ENCODE data around the gene PPM1D. TPM values are rescaled to one million over a fixed set of nuclear protein-coding genes. Genes with fewer than 3 reads are reported as not detected.

The PPM1D gene
- polyA plus RNA-seq, 4 donors: 19.3 to 26.1 (median 20.7) TPM

DNA sequence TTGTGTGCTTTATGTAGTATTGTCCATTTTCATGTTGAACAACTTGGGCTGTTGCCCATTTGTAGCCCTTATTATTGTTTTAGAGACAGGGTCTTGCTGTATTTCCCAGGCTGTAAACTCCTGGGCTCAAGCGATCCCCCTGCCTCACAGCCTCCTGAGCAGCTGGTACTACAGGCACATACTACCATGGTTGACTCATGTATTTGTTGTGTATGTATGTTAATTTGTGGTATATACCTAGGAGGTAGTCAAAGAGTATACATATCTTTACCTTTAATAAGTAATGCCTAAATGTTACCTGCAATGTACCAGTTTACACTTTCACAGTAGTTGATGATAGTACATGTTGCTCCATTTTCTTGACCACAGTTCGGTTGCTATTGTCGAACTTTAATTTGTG, 18.1 kb downstream of the PPM1D start:
- DNase-seq (ENCODE audit: low read depth in 4 of 4, low spot score in 3 of 4): no peak

DNA sequence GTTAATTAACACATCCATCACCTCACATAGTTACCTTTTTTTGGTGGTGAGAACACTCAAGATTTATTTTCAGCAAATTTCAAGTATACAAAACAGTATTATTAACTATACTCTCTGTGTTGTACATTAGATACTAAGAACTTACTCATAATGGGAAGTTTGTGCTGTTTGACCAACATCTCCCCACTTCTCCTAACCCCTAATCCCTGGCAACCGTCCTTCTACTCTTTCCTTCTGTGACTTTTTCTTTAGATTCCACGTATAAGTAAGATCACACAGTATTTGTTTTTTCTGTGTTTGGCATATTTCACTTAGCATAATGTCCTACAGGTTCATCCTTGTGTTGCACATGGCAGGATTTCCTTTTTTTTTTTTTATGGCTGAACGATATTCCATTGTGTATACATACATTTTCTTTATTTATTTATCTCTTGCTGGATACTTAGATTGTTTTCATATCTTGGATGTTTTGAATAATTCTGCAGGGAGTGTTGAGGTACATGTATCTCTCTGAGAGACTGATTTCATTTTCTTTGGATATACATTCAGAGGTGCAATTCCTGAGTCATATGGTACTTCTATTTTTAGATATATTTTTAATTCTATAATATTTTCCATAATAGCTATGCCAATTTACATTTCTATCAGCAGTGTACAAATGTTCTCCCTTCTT, 19.0 kb downstream of the PPM1D start:
- DNase-seq (ENCODE audit: low read depth in 4 of 4, low spot score in 3 of 4): no peak

DNA sequence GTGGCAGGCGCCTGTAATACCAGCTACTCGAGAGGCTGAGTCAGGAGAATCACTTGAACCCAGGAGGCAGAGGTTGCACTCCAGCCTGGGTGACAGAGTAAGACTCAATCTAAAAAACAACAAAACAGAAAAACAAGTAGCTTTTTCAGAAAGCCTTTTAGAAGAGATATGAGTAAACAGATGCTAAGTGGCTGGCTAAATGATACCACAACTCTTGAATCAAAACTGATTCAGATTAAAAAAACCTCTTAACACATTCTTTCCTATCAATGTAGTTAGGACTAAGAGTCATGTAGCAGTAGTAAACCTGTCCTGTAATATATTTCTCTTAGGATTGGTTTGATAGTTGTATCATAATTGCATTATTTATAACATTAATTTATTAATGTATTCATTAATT, 23.0 kb downstream of the PPM1D start:
- no peak for DNase-seq (ENCODE audit: low read depth in 4 of 4, low spot score in 3 of 4)

DNA sequence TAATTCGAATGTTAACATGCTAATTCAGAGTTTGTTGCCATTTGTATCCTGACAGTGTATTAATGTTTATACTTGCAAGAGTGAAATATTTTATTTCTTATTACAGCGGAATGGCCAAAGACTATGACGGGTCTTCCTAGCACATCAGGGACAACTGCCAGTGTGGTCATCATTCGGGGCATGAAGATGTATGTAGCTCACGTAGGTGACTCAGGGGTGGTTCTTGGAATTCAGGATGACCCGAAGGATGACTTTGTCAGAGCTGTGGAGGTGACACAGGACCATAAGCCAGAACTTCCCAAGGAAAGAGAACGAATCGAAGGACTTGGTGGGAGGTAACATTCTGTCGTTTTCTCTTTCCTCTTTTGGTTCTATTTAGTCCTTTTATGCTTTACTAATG, 23.4 kb downstream of the PPM1D start:
- no peak for DNase-seq (ENCODE audit: low read depth in 4 of 4, low spot score in 3 of 4)

DNA sequence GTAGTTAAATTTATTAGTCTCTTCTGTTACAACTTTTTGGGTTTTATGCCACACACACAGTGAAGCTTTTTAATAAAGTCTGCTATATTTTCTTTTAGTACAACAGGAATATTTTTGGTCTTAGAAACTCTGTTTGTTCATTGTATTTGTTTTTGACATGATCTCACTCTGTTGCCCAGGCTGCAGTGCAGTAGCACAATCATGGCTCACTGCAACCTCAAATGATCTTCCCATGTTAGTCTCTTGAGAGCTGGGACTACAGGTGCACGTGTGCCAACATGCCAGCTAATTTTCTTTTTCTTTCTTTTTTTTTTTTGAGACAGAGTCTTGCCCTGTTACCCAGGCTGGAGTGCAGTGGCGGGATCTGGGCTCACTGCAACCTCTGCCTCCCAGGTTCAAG, 27.1 kb downstream of the PPM1D start:
- no peak for DNase-seq (ENCODE audit: low read depth in 4 of 4, low spot score in 3 of 4)

DNA sequence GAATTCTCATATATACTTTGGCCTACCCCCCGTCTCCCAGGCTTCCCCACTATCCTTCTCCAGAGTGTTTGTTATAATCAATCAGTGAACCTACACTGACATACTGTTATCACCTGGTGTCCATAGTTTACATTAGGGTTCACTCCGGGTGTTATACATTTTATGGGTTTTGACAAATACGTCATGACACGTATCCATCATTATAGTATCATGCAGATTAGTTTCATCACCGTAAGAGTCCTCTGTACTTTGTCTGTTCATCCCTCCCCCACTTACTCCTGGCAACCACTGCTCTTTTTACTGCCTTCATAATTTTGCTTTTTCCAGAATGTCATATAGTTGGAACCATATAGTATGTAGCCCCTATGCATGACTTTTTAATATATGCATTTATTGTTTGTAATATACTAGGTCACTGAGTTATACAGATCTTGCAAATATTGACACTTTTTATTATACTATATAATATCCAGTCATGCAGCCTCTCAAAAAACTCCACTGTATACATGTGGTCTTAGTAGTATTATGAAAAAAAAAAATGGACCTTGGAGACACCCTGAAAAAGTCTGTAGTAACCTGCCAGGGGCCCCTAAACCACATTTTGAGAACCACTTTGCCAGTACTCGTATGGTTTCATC, 28.4 kb downstream of the PPM1D start:
- no peak for DNase-seq (ENCODE audit: low read depth in 4 of 4, low spot score in 3 of 4)

DNA sequence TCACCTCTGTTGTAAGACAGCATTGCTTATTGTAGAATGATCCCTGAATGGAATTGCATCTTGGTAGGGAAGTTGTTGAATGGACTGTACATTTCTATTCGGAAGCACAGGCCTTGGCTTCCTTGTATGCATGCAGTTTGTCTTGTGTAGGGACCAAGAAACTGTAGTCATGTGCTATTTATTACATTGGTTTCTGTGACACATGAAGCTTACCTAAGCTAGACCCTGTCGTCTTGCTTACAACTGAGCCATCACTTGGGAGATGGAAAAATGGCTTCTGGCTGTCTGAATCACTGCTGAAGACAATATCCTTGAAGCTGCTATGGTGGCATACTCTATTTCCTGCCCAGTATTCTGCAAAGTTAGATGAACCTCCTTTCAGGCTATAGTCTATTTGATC, 29.1 kb downstream of the PPM1D start:
- no peak for DNase-seq (ENCODE audit: low read depth in 4 of 4, low spot score in 3 of 4)

DNA sequence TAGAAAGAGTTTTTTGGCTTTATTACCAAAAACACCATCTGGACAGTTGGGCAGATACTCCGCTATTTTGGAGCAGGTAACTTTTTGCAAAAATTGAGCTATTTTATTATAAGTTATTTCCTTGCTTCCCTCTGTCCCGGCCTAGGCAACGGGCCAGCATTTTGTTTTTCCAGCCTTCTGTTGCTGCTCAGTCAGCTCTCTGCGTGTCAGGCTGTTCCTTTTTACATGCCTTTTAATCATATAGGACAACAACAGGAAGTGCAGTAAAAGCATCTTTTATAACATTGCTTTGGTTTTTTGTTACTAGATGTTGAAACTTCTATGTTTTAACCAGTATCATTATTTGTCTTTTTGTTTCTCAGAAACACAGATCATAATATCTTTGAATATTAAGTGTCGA, 30.4 kb downstream of the PPM1D start:
- DNase-seq (ENCODE audit: low read depth in 4 of 4, low spot score in 3 of 4): no peak

DNA sequence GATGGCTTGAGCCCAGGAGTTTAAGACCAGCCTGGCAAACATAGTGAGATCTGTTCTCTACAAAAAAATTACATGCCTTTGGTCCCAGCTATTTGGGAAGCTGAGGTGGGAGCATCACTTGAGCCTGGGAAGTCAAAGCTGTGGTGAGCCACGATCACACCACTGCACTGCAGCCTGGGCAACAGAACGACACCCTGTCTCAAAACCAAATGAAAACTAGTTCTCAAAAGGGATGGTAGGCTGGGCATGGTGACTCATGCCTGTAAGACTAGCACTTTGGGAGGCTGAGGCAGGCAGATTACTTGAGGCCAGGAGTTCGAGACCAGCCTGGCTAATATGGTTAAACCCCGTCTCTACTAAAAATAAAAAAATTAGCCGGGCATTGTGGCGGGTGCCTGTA, 31.1 kb downstream of the PPM1D start:
- DNase-seq (ENCODE audit: low read depth in 4 of 4, low spot score in 3 of 4): no peak

DNA sequence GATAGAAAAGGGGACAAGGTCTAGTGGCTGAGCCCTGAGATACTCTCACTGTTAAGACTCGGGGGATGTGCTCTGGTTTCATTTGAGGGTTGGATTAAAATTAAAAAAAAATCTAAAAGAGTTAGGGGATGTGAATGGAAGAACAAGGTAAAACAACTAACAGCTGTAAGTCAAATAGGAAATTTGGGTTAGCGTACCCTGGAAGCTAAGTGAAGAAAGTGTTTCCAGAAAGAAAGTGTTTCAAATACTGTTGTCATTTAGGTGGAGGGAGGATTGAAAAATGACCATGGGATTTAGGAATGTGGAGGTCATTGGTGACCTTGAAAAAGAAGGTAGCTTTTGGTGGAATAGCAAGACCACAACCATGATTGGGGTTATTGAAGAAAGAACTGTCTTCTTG, 37.7 kb downstream of the PPM1D start:
- no peak for DNase-seq (ENCODE audit: low read depth in 4 of 4, low spot score in 3 of 4)

DNA sequence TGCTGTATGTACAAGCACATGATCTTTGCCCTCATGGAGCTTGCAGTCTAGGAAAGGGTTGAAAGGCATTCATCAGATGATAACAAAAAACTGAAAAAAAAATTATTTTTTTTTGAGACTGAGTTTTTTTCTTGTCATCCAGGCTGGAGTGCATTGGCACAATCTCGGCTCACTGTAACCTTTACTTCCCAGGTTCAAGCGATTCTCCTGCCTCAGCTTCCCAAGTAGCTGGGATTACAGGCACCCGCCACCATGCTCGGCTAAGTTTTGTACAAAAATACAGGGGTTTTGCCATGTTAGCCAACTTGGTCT, 39.0 kb downstream of the PPM1D start:
- DNase-seq (ENCODE audit: low read depth in 4 of 4, low spot score in 3 of 4): no peak

DNA sequence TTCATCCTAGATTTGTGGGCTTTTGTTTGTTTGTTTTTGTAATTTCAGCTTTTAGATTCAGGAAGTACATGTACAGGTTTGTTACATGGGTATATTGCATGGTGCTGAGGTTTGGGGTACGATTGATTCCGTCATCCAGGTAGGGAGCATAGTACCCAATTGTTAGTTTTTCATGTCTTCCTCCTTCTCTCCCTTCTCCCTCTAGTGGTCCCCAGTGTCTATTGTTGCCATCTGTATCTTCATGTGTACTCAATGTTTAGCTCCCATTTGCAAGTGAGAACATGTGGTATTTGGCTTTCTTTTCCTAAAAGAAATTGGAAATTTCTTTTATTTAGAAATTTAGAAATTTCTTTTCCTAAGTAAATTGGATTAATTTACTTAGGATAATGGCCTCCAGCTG, 40.5 kb downstream of the PPM1D start:
- no peak for DNase-seq (ENCODE audit: low read depth in 4 of 4, low spot score in 3 of 4)

DNA sequence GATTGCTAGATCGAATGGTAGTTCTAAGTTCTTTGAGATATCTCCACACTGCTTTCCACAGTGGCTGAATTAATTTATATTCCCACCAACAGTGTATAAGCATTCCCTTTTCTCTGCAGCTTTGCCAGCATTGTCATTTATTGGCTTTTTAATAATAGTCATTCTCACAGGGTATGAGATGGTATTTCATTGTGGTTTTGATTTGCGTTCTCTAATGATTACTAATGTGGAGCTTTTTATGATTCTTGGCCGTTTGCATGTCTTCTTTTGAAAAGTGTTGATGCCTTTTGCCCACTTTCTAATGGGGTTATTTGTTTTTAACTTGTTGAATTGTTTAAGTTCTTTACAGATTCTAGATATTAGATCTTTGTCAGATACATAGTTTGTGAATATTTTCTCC, 41.1 kb downstream of the PPM1D start:
- DNase-seq (ENCODE audit: low read depth in 4 of 4, low spot score in 3 of 4): no peak

DNA sequence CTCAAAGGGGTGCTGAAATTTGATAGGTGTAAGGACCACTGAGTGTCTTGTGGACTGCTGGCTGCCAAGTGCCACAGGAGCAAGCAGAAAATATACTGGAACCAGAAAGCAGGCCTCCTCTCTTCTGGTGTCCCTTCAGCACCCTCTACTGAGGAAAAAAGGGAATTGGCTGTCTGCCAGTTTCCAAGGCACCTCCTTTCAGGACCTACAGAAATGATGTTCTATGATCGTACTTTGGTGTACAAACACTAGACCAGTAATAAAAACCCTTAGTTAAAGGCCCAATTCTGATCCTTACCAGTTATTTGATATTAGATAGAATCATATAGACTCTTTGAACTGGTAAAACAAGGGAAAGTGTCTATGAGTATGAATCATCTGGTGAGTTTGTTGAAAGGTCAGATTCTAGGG, 41.8 kb downstream of the PPM1D start:
- DNase-seq (ENCODE audit: low read depth in 4 of 4, low spot score in 3 of 4): peak in 3 of 4 donors; percentile 39 to 65 (median 54)

DNA sequence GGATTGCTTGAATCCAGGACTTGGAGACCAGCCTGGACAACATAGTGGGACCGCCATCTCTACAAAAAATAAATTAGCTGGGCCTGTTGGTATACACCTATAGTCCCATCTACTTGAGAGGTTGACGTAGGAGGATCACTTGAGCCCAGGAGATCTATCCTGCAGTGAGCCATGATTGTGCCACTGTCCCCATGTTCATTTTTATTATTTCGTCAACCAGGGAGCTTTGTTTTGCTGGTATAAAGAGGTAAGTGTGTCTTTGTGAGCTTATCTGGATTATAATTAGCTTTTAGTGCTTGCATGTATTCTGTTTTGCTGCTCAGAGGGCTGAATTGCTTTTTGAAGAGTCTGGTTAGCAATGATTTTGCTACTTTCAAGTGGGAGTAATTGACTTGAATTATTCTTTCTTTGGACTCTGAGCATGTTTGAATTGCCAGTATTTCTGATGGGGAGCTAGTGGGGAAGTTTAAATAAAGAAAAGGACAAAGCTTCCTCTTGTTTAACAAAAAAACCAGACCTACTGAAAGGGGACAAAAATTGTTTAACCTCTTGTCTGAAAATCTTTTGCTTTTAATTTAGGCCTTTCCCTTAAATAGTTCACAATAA, 46.0 kb downstream of the PPM1D start:
- no peak for DNase-seq (ENCODE audit: low read depth in 4 of 4, low spot score in 3 of 4)

DNA sequence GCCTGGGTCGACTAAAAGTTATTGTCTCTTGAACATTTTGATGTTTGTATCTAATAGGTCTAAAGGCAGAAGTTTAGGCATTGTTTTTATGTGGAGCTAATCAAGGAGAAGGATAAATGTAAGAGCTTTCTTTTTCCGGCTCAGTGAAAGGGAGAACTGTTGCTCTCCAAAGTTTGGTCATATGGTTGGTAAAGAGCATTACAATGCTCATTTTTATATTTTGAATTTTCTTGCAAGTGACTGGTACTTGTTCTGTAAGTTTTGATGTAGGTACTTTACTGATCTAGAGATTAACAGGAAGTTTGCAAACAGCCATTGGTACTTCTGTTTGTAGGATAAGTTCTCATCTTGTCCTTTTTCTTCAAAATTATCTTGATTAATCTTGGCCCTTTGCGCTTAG, 46.7 kb downstream of the PPM1D start:
- DNase-seq (ENCODE audit: low read depth in 4 of 4, low spot score in 3 of 4): no peak

DNA sequence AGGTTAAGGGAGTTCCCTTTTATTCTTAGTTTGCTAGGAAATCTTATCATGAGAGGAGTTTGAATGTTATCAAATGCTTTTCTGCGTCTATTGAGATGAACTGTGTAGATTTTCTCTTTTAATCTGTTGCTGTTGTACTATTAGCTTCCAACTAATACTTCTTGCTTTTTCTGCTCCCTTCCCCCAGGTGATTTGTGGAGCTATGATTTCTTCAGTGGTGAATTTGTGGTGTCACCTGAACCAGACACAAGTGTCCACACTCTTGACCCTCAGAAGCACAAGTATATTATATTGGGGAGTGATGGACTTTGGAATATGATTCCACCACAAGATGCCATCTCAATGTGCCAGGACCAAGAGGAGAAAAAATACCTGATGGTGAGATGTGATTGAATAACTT, 47.7 kb downstream of the PPM1D start:
- DNase-seq (ENCODE audit: low read depth in 4 of 4, low spot score in 3 of 4): no peak

DNA sequence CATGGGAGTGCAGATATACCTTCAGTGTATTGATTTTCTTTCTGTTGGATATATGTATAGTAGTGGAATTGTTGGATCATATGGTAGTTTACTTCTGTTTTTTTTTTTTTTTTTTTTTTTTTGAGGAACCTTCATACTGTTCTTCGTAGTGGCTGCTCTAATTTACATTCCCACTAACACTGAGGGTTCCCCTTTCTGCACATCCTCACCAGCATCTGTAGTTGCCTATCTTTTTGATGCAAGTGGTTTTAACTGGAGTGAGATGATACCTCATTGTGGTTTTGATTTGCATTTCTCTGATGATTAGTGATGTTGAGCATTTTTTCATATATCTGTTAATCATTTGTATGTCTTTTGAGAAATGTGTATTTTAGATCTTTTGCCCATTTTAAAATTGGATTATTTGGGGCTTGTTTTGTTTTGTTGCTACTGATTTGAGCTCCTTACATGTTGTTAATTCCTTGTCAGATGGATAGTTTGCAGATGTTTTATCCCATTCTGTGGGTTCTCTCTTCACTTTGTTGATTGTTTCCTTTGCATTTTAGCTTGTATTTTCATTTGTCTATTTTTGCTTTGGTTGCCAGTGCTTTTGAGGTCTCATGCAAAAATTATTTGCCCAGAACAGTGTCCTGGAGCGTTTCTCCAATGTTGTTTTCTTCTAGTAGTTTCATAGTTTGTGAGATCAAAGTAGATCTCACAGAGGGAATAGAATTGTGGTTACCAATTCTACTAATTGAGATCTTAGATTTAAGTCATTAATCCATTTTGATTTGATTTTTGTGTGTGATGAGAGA, 52.7 kb downstream of the PPM1D start:
- DNase-seq (ENCODE audit: low read depth in 4 of 4, low spot score in 3 of 4): no peak

DNA sequence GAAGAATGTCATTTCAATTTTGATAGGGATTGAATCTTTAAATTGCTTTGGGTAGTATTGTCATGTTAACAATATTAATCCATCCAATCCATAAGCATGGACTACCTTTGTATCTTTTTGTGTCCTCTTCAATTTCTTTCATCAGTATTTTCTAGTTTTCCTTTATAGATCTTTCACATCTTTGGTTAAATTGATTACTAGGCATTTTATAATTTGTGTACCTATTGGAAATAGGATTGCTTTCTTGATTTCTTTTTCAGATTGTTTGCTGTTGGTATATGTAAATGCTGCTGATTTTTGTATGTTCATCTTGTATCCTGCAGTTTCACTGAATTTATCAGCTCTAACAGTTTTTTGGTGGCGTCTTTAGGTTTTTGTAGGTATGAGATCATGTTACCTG, 53.6 kb downstream of the PPM1D start:
- no peak for DNase-seq (ENCODE audit: low read depth in 4 of 4, low spot score in 3 of 4)

DNA sequence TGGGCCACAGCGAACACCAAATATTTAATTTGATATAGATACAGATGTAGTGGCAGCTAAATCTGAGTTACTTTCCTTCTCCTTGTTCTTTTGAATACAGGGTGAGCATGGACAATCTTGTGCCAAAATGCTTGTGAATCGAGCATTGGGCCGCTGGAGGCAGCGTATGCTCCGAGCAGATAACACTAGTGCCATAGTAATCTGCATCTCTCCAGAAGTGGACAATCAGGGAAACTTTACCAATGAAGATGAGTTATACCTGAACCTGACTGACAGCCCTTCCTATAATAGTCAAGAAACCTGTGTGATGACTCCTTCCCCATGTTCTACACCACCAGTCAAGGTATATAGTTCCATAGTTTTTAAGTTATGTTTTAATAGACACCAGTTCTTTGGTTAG, 56.5 kb downstream of the PPM1D start:
- DNase-seq (ENCODE audit: low read depth in 4 of 4, low spot score in 3 of 4): no peak

DNA sequence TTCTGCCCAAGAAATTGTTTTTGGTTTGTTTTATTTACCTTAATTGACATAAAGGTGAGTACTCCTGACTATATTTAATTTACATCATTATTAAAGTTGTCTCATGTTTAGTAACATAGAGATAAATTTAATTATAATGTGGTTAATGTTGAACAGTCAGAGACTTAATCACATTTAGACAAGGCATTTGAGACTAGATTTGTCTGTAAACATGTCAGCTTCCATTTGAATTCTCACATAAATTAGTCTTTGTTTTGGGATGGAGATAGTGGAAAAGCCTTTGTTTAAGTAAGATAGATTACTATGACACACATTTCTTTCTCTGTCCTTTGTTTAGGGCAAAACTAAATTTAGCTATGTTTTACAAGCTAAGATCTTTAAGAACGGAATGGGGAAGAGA, 59.2 kb downstream of the PPM1D start:
- DNase-seq (ENCODE audit: low read depth in 4 of 4, low spot score in 3 of 4): no peak

DNA sequence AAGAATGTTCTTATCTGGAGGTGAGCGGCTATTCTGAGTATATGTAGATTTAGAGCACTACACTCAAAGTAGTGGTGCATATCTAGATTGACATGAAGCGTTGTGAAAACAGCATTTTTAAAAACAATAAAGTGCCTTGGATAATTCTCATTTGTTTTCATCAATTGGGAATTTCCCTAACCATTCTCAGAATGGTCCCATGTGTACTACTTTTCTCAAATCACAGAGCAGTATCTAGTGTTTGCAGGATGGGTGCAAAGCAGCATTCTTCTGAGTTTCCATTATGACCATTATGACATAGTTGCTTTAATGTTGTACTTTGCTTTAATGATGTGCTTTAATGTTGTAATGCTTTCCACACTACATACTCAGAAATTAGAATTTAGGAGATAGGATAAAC, 61.5 kb downstream of the PPM1D start:
- DNase-seq (ENCODE audit: low read depth in 4 of 4, low spot score in 3 of 4): no peak
